H1 (cell line): ENCODE measurements around the gene RELB.

Experiments used
- EGR1 ChIP-seq: IDR thresholded peaks from 2 replicates; pipeline ENCODE4 v1.6.1; 2011; ENCODE audit warnings: low read depth, low read length, borderline replicate concordance
- EP300 ChIP-seq, 2 experiments: IDR thresholded peaks; 1 replicate in 1 of 2; 2 replicates in 1 of 2; pipeline ENCODE4 v1.6.1; 2011 to 2012; ENCODE audit warnings: low read depth in 2 of 2, low read length in 2 of 2, mild to moderate bottlenecking in 2 of 2, borderline replicate concordance in 1 of 2, inconsistent platforms in 1 of 2, moderate library complexity in 1 of 2
- RNF2 ChIP-seq: fragments of 200-900, 300-1000 bp; sonication (generic); IDR thresholded peaks from 2 replicates; pipeline ENCODE4 v1.7.1; 2016; ENCODE audit warnings: borderline replicate concordance, low read depth, mild to moderate bottlenecking, antibody characterized with exemption, low read length; ENCODE audit not compliant: poor library complexity, severe bottlenecking; ENCODE audit errors: missing control alignments
- TF ChIP-seq, protein P1 (sequence below), 3 experiments: IDR thresholded peaks; 1 replicate in 2 of 3; 2 replicates in 1 of 3; pipeline versions ENCODE4 v1.5.1 to v1.6.1; 2011; ENCODE audit warnings: low read length in 3 of 3, mild to moderate bottlenecking in 3 of 3, inconsistent platforms in 2 of 3, low read depth in 1 of 3, moderate library complexity in 1 of 3; ENCODE audit not compliant: insufficient read depth in 1 of 3; ENCODE audit errors: control extremely low read depth in 1 of 3

DNA sequence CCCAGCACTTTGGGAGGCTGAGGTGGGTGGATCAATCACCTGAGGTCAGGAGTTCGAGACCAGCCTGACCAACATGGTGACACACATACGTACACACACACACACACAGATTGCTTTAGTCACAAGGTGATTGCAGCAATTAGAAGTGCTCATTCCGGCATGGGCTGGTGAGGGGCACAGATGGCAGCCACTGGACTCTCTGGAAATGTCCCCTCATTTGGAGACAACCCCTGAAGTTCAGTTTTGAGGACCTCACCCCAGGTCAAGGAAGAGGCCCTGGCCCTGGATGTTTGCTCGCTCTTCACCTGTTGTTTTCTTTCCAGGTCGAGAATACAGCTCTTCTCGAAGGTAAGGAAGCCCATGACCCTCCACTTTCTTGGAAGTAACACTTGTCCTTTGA lies 69.0 kb downstream of the RELB start:
- TF ChIP-seq, protein P1, sequence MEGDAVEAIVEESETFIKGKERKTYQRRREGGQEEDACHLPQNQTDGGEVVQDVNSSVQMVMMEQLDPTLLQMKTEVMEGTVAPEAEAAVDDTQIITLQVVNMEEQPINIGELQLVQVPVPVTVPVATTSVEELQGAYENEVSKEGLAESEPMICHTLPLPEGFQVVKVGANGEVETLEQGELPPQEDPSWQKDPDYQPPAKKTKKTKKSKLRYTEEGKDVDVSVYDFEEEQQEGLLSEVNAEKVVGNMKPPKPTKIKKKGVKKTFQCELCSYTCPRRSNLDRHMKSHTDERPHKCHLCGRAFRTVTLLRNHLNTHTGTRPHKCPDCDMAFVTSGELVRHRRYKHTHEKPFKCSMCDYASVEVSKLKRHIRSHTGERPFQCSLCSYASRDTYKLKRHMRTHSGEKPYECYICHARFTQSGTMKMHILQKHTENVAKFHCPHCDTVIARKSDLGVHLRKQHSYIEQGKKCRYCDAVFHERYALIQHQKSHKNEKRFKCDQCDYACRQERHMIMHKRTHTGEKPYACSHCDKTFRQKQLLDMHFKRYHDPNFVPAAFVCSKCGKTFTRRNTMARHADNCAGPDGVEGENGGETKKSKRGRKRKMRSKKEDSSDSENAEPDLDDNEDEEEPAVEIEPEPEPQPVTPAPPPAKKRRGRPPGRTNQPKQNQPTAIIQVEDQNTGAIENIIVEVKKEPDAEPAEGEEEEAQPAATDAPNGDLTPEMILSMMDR (IDR thresholded peaks at IDR 0.05; ENCODE audit: control extremely low read depth in 1 of 3, insufficient read depth in 1 of 3, low read depth in 1 of 3, low read length in 3 of 3): no peak
- TF ChIP-seq RNF2: no peak
- TF ChIP-seq EGR1: no peak
- TF ChIP-seq EP300 (IDR thresholded peaks at IDR 0.05; ENCODE audit: borderline replicate concordance in 1 of 2, low read depth in 2 of 2, low read length in 2 of 2): no peak
